ENCODE data around the gene GPER1.
A peak's percentile ranks its signal among the peaks of the same experiment; 100 is the strongest.

The GPER1 gene

GRCh38 chr7:1054438-1054837 lies 33.5 kb upstream of the GPER1 start:
- no peak for DNase-seq

GRCh38 chr7:1054861-1055450 lies 33.0 kb upstream of the GPER1 start:
- DNase-seq: no peak

- no peak for DNase-seq
These were observed 32.4 kb upstream of the GPER1 start for GRCh38 chr7:1055491-1055955.

- DNase-seq: no peak
These were observed 31.7 kb upstream of the GPER1 start for GRCh38 chr7:1055956-1056784.

- no peak for DNase-seq
These were observed 31.0 kb upstream of the GPER1 start for GRCh38 chr7:1056785-1057410.

- no peak for DNase-seq
These were observed 30.3 kb upstream of the GPER1 start for GRCh38 chr7:1057416-1058291.

GRCh38 chr7:1058311-1058710 lies 29.6 kb upstream of the GPER1 start:
- DNase-seq: no peak

GRCh38 chr7:1058821-1059199 lies 29.1 kb upstream of the GPER1 start:
- DNase-seq: no peak

- no peak for DNase-seq
These were observed 28.5 kb upstream of the GPER1 start for GRCh38 chr7:1059200-1060091.

GRCh38 chr7:1060315-1061072 lies 27.4 kb upstream of the GPER1 start:
- no peak for DNase-seq

GRCh38 chr7:1061180-1061579 lies 26.7 kb upstream of the GPER1 start:
- DNase-seq: no peak

GRCh38 chr7:1062296-1063294 lies 25.3 kb upstream of the GPER1 start:
- no peak for DNase-seq

- no peak for DNase-seq
These were observed 24.6 kb upstream of the GPER1 start for GRCh38 chr7:1063361-1063760.

GRCh38 chr7:1064581-1064980 lies 23.3 kb upstream of the GPER1 start:
- DNase-seq: no peak

- no peak for DNase-seq
These were observed 22.7 kb upstream of the GPER1 start for GRCh38 chr7:1065263-1065584.

- peak; percentile 54 for DNase-seq
These were observed 22.2 kb upstream of the GPER1 start for GRCh38 chr7:1065585-1066241.

- no peak for DNase-seq
These were observed 21.7 kb upstream of the GPER1 start for GRCh38 chr7:1066242-1066588.

- no peak for DNase-seq
These were observed 19.9 kb upstream of the GPER1 start for GRCh38 chr7:1068013-1068412.

GRCh38 chr7:1068619-1069018 lies 19.3 kb upstream of the GPER1 start:
- DNase-seq: no peak
